GM12878 (cell line): ENCODE data around the gene DMD. TPM values are rescaled to one million over a fixed set of nuclear protein-coding genes. Genes with fewer than 3 reads are reported as not detected.

ENCODE experiments used
- ATAC-seq: fragments of 200-7000 bp; cut with Tn5 transposase; 3 replicates; pipeline ENCODE4 v1.9.1; 2020; ENCODE audit warnings: mild to moderate bottlenecking, moderate library complexity
- BruUV-seq: library from RNA; stranded (reverse); fragments of 400-500 nt; replicated peaks from 2 replicates; lab custom pipeline; 2021; lab: Mats Ljungman, UMichigan
- CTCF ChIA-PET: fragments of 300-600 bp; sonication (Branson Sonifier 250); formaldehyde crosslinking; extraction: SDS; loops from one replicate; lab custom pipeline; 2021; ENCODE audit warnings: inconsistent platforms; lab: Yijun Ruan, JAX
- POLR2A ChIA-PET: fragments of 350-600 bp; formaldehyde crosslinking; extraction: SDS; loops from one replicate; lab custom pipeline; 2021; ENCODE audit warnings: inconsistent platforms; lab: Charles Lee
- RAD21 ChIA-PET: fragments of 300-600 bp; sonication (Branson Sonifier 250); formaldehyde crosslinking; loops from one replicate; lab custom pipeline; 2023; ENCODE audit warnings: antibody characterized with exemption; ENCODE audit not compliant: unreplicated experiment; lab: Charles Lee
- SMC1A ChIA-PET: fragments of 300-600 bp; sonication (Branson Sonifier 250); formaldehyde crosslinking; loops from one replicate; lab custom pipeline; 2023; ENCODE audit not compliant: unreplicated experiment, uncharacterized antibody; lab: Charles Lee
- DNase-seq: peaks from one replicate; pipeline ENCODE4 v3.0.0-alpha.2; 2011; ENCODE audit warnings: low read depth, low spot score
- FAIRE-seq: peaks from 3 replicates; lab custom pipeline; 2011; peaks lifted over from hg19 to GRCh38; lab: Jason Lieb, UNC
- H2AFZ ChIP-seq: 2 replicates; pipeline ENCODE4 v1.6.0; 2011; ENCODE audit warnings: low read depth, low read length, control low read depth; ENCODE audit not compliant: control insufficient read depth
- H3K27ac ChIP-seq: 2 replicates; pipeline ENCODE4 v1.5.1; 2011; ENCODE audit warnings: control low read depth; ENCODE audit not compliant: control insufficient read depth, insufficient read depth
- H3K27me3 ChIP-seq, 2 experiments: replicated peaks in 1 of 2; 2 replicates each; pipeline versions ENCODE4 v1.6.0 to v1.6.1; 2011; ENCODE audit warnings: low read length in 1 of 2; ENCODE audit not compliant: control insufficient read depth in 2 of 2, insufficient read depth in 2 of 2
- H3K36me3 ChIP-seq, 2 experiments: 2 replicates each; pipeline ENCODE4 v1.5.1; 2011; ENCODE audit warnings: low read length in 1 of 2; ENCODE audit not compliant: control insufficient read depth in 2 of 2, insufficient read depth in 2 of 2
- H3K4me1 ChIP-seq: 2 replicates; pipeline ENCODE4 v1.6.1; 2011; ENCODE audit warnings: mild to moderate bottlenecking, low read length, moderate library complexity, mixed read lengths; ENCODE audit not compliant: control insufficient read depth, insufficient read depth
- H3K4me2 ChIP-seq: 2 replicates; pipeline ENCODE4 v1.6.0; 2011; ENCODE audit warnings: control low read depth; ENCODE audit not compliant: control insufficient read depth, insufficient read depth
- H3K4me3 ChIP-seq: fragments of 200-600 bp; sonication (generic); 2 replicates; pipeline ENCODE4 v1.5.1; 2016
- H3K79me2 ChIP-seq: 2 replicates; pipeline ENCODE4 v1.6.0; 2011; ENCODE audit warnings: low read length; ENCODE audit not compliant: control insufficient read depth, insufficient read depth
- H3K9ac ChIP-seq: 2 replicates; pipeline ENCODE4 v1.8.0; 2011; ENCODE audit warnings: low read length, control low read depth, mixed read lengths; ENCODE audit not compliant: control insufficient read depth, insufficient read depth
- H3K9me3 ChIP-seq: replicated peaks from 3 replicates; pipeline ENCODE4 v1.5.1; 2011; ENCODE audit warnings: mild to moderate bottlenecking, low read length; ENCODE audit not compliant: control insufficient read depth, insufficient read depth
- H4K20me1 ChIP-seq: 2 replicates; pipeline ENCODE4 v1.6.0; 2011; ENCODE audit not compliant: control insufficient read depth, insufficient read depth
- CBX5 ChIP-seq: sonication (generic); IDR thresholded peaks from 2 replicates; pipeline ENCODE4 v1.6.1; 2016; ENCODE audit warnings: low read depth, moderate library complexity, mild to moderate bottlenecking, inconsistent platforms
- MYB ChIP-seq: fragments of 150-350 bp; IDR thresholded peaks from 2 replicates; pipeline ENCODE4 v1.6.1; 2014; ENCODE audit warnings: mild to moderate bottlenecking, low read depth, low read length, borderline replicate concordance
- NFIC ChIP-seq: IDR thresholded peaks from 2 replicates; pipeline ENCODE4 v1.6.1; 2012; ENCODE audit warnings: low read depth, mild to moderate bottlenecking, inconsistent platforms, low read length, moderate library complexity
- POLR2AphosphoS5 ChIP-seq: IDR thresholded peaks from 2 replicates; pipeline ENCODE4 v1.6.1; 2011; ENCODE audit warnings: mild to moderate bottlenecking, low read length, inconsistent platforms
- RELA ChIP-seq: fragments of 450-650 bp; IDR thresholded peaks from 2 replicates; pipeline ENCODE4 v1.8.0; 2014; ENCODE audit warnings: borderline replicate concordance; ENCODE audit not compliant: partially characterized antibody
- WGBS: methylation state at CpG from one replicate; pipeline ENCODE4 v1.1.6; 2016; ENCODE audit warnings: low lambda C conversion rate; ENCODE audit not compliant: insufficient replicate concordance, insufficient coverage; ENCODE audit errors: missing lambda C conversion rate; 5-methylcytosine and 5-hydroxymethylcytosine counted together
- in situ Hi-C: fragments of 300-500 bp; cut with MboI; formaldehyde crosslinking; loops from 9 replicates; pipeline ENCODE4 v1.14.3; 2018; ENCODE audit warnings: mixed read lengths
- intact Hi-C: fragments of 100-400 bp; cut with micrococcal nuclease; formaldehyde crosslinking; loops from one replicate; pipeline ENCODE4 v1.14.2; 2022; ENCODE audit not compliant: unreplicated experiment
- polyA plus RNA-seq, 11 experiments: library from polyadenylated mRNA; depleted of rRNA in 4 of 11; unstranded in 6 of 11; stranded (reverse) in 5 of 11; fragments of >200 nt; fragmentation: Nextera tagmentation in 4 of 11; fragmentation: Illumina TruSeq in 1 of 11; extraction: Ambion mirVana in 4 of 11; extraction: Trizol in 1 of 11; gene quantifications; 1 replicate in 1 of 11; 2 replicates in 10 of 11; pipeline versions ENCODE4 v1.2.1 to v1.2.3, GENCODE V29; 2011 to 2016; ENCODE audit warnings: inconsistent platforms in 2 of 11, missing spikeins in 2 of 11, low read depth in 1 of 11
- total RNA-seq, 4 experiments: library from RNA; depleted of rRNA in 3 of 4; stranded (reverse); fragments of >200 nt in 3 of 4; fragmentation: Illumina TruSeq in 1 of 4; extraction: Trizol in 1 of 4; gene quantifications; 2 replicates each; pipeline versions ENCODE4 v1.2.1 to v1.2.3, GENCODE V29; 2013 to 2021
- TF ChIP-seq, protein P1 (sequence below): IDR thresholded peaks from 2 replicates; pipeline ENCODE4 v1.6.1; 2012; ENCODE audit warnings: low read depth, low read length, improper control_type of control experiment
- TF ChIP-seq, protein P2 (sequence below): IDR thresholded peaks from 2 replicates; pipeline ENCODE4 v1.6.1; 2012; ENCODE audit warnings: low read depth, low read length, improper control_type of control experiment
- TF ChIP-seq, protein P3 (sequence below): fragments of 450-650 bp; IDR thresholded peaks from 2 replicates; pipeline ENCODE4 v1.6.1; 2017; ENCODE audit warnings: mild to moderate bottlenecking, moderate library complexity
- TF ChIP-seq, protein P4 (sequence below): fragments of 450-650 bp; IDR thresholded peaks from 2 replicates; pipeline ENCODE4 v1.6.1; 2017; ENCODE audit warnings: mild to moderate bottlenecking

DMD gene
- total and polyA plus RNA-seq, 10 of the 15 experiments (the other 5 are each of a cell fraction or from before 2014, with no cell fraction given), result 1.4 to 24.3 (median 4.3) TPM

DNA sequence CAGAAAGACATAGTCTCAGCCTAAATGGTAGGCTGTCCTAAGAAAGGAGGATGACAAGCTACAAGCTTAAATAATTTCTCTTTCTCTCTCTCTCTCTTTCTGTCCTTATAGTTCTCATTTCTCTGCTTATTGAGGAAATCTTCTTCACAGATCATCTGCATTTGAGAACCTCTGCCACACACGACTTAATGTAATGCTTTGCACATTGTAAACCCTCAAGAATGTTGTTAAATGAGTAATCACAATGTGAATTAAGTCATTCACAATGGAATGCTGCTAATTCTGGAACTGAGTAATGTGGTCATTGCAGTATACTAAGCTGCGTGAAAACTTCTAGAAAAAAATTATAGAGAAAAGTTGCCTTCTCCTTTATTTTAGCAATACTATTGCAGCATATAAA, 1630.6 kb downstream of the DMD start:
- no peaks in the 10 kb centered on the region for H3K9me3 ChIP-seq
- in situ Hi-C loops (no loop called here), intact Hi-C loops (no loop called here)
- ChIA-PET CTCF (no interaction called here), RAD21 (no interaction called here), SMC1A (interaction anchor here (1.0 kb wide), 1 partner anchor 13 kb away, joined by 5 read pairs; no protein-coding TSS in a partner anchor), POLR2A (no interaction called here)
- H3K4me3 ChIP-seq, result no peak overlapping the region
- H3K27me3 ChIP-seq, result no peaks in the 10 kb centered on the region
- H3K27ac ChIP-seq, result no peak overlapping the region
- DNase-seq (no peak), ATAC-seq (peak; percentile 65), FAIRE-seq (no peak)
- H3K9ac ChIP-seq, result no peak overlapping the region
- BruUV-seq, result no TSS peak
- H4K20me1 ChIP-seq, result no peaks in the 10 kb centered on the region
- H3K4me2 ChIP-seq, result no peak overlapping the region
- no peaks in the 10 kb centered on the region for H3K4me1 ChIP-seq
- H3K79me2 ChIP-seq, result no peaks in the 10 kb centered on the region
- no peak for TF ChIP-seq RELA
- TF ChIP-seq CBX5, result no peak
- TF ChIP-seq, protein P1, sequence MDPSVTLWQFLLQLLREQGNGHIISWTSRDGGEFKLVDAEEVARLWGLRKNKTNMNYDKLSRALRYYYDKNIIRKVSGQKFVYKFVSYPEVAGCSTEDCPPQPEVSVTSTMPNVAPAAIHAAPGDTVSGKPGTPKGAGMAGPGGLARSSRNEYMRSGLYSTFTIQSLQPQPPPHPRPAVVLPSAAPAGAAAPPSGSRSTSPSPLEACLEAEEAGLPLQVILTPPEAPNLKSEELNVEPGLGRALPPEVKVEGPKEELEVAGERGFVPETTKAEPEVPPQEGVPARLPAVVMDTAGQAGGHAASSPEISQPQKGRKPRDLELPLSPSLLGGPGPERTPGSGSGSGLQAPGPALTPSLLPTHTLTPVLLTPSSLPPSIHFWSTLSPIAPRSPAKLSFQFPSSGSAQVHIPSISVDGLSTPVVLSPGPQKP, result no peak
- TF ChIP-seq NFIC, result no peak
- TF ChIP-seq, protein P2, sequence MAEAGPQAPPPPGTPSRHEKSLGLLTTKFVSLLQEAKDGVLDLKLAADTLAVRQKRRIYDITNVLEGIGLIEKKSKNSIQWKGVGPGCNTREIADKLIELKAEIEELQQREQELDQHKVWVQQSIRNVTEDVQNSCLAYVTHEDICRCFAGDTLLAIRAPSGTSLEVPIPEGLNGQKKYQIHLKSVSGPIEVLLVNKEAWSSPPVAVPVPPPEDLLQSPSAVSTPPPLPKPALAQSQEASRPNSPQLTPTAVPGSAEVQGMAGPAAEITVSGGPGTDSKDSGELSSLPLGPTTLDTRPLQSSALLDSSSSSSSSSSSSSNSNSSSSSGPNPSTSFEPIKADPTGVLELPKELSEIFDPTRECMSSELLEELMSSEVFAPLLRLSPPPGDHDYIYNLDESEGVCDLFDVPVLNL, result no peak
- no peak for TF ChIP-seq POLR2AphosphoS5
- TF ChIP-seq, protein P3, sequence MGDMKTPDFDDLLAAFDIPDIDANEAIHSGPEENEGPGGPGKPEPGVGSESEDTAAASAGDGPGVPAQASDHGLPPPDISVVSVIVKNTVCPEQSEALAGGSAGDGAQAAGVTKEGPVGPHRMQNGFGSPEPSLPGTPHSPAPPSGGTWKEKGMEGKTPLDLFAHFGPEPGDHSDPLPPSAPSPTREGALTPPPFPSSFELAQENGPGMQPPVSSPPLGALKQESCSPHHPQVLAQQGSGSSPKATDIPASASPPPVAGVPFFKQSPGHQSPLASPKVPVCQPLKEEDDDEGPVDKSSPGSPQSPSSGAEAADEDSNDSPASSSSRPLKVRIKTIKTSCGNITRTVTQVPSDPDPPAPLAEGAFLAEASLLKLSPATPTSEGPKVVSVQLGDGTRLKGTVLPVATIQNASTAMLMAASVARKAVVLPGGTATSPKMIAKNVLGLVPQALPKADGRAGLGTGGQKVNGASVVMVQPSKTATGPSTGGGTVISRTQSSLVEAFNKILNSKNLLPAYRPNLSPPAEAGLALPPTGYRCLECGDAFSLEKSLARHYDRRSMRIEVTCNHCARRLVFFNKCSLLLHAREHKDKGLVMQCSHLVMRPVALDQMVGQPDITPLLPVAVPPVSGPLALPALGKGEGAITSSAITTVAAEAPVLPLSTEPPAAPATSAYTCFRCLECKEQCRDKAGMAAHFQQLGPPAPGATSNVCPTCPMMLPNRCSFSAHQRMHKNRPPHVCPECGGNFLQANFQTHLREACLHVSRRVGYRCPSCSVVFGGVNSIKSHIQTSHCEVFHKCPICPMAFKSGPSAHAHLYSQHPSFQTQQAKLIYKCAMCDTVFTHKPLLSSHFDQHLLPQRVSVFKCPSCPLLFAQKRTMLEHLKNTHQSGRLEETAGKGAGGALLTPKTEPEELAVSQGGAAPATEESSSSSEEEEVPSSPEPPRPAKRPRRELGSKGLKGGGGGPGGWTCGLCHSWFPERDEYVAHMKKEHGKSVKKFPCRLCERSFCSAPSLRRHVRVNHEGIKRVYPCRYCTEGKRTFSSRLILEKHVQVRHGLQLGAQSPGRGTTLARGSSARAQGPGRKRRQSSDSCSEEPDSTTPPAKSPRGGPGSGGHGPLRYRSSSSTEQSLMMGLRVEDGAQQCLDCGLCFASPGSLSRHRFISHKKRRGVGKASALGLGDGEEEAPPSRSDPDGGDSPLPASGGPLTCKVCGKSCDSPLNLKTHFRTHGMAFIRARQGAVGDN, result no peak
- no peak for TF ChIP-seq MYB
- TF ChIP-seq, protein P4, sequence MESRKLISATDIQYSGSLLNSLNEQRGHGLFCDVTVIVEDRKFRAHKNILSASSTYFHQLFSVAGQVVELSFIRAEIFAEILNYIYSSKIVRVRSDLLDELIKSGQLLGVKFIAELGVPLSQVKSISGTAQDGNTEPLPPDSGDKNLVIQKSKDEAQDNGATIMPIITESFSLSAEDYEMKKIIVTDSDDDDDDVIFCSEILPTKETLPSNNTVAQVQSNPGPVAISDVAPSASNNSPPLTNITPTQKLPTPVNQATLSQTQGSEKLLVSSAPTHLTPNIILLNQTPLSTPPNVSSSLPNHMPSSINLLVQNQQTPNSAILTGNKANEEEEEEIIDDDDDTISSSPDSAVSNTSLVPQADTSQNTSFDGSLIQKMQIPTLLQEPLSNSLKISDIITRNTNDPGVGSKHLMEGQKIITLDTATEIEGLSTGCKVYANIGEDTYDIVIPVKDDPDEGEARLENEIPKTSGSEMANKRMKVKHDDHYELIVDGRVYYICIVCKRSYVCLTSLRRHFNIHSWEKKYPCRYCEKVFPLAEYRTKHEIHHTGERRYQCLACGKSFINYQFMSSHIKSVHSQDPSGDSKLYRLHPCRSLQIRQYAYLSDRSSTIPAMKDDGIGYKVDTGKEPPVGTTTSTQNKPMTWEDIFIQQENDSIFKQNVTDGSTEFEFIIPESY, result no peak
- WGBS, result 2% methylated on average over 2 of the region's 2 CpGs
- H2AFZ ChIP-seq, result no peak overlapping the region
- H3K36me3 ChIP-seq, result no peaks in the 10 kb centered on the region
